KOPT-K1 (cell line): ENCODE measurements around the gene CLEC18B.
"Not testable (repeated sequence)": the region's sequence is repeated elsewhere in the genome, so short reads cannot be mapped to it uniquely, and the experiment has no call there.

Source experiments
- H3K27ac ChIP-seq: fragments of 200-600 bp; sonication (generic); 2 replicates; pipeline ENCODE4 v1.5.1; 2016; ENCODE audit warnings: antibody characterized with exemption, mild to moderate bottlenecking, low read depth, low read length; ENCODE audit not compliant: poor library complexity, severe bottlenecking
- H3K36me3 ChIP-seq: fragments of 200-600 bp; sonication (generic); 2 replicates; pipeline ENCODE4 v1.5.1; 2017; ENCODE audit warnings: antibody characterized with exemption, mild to moderate bottlenecking, low read length, moderate library complexity; ENCODE audit not compliant: insufficient read depth
- H3K9me3 ChIP-seq: fragments of 200-600 bp; sonication (generic); 2 replicates; pipeline ENCODE4 v1.5.1; 2017; ENCODE audit warnings: antibody characterized with exemption, low read length, mild to moderate bottlenecking; ENCODE audit not compliant: insufficient read depth, poor library complexity, severe bottlenecking

CLEC18B gene

GRCh38 chr16:74421482-74421785 is 156 bp upstream of the CLEC18B start:
- not testable (repeated sequence) for H3K27ac ChIP-seq, H3K36me3 ChIP-seq

GRCh38 chr16:74419811-74420210 is 1.5 kb downstream of the CLEC18B start:
- not testable (repeated sequence) for H3K36me3 ChIP-seq, H3K9me3 ChIP-seq, H3K27ac ChIP-seq

More at GRCh38 chr16:74421482-74421785, 156 bp upstream of the CLEC18B start:
- H3K9me3 ChIP-seq = not testable (repeated sequence)

GRCh38 chr16:74417897-74418296 is 3.4 kb downstream of the CLEC18B start:
- not testable (repeated sequence) for H3K27ac ChIP-seq, H3K36me3 ChIP-seq, H3K9me3 ChIP-seq

GRCh38 chr16:74413920-74414319 is 7.4 kb downstream of the CLEC18B start:
- H3K27ac ChIP-seq, H3K36me3 ChIP-seq, H3K9me3 ChIP-seq: not testable (repeated sequence)

GRCh38 chr16:74413485-74413884 is 7.8 kb downstream of the CLEC18B start:
- not testable (repeated sequence) for H3K27ac ChIP-seq, H3K9me3 ChIP-seq, H3K36me3 ChIP-seq

GRCh38 chr16:74412775-74413390 is 8.4 kb downstream of the CLEC18B start:
- H3K27ac ChIP-seq, H3K36me3 ChIP-seq, H3K9me3 ChIP-seq: not testable (repeated sequence)

- not testable (repeated sequence) for H3K36me3 ChIP-seq, H3K9me3 ChIP-seq, H3K27ac ChIP-seq
Measured at GRCh38 chr16:74412138-74412774, 9.0 kb downstream of the CLEC18B start.

- H3K27ac ChIP-seq = not testable (repeated sequence)
Measured at GRCh38 chr16:74410981-74411380, 10.3 kb downstream of the CLEC18B start.

GRCh38 chr16:74410057-74410957 is 11.0 kb downstream of the CLEC18B start:
- not testable (repeated sequence) for H3K27ac ChIP-seq, H3K36me3 ChIP-seq, H3K9me3 ChIP-seq

More at GRCh38 chr16:74410981-74411380, 10.3 kb downstream of the CLEC18B start:
- not testable (repeated sequence) for H3K9me3 ChIP-seq, H3K36me3 ChIP-seq

GRCh38 chr16:74409185-74409981 is 11.9 kb downstream of the CLEC18B start:
- not testable (repeated sequence) for H3K27ac ChIP-seq, H3K36me3 ChIP-seq, H3K9me3 ChIP-seq

GRCh38 chr16:74407362-74407705 is 13.9 kb downstream of the CLEC18B start:
- H3K9me3 ChIP-seq, H3K36me3 ChIP-seq, H3K27ac ChIP-seq: not testable (repeated sequence)

GRCh38 chr16:74406600-74407361 is 14.5 kb downstream of the CLEC18B start:
- not testable (repeated sequence) for H3K27ac ChIP-seq, H3K9me3 ChIP-seq, H3K36me3 ChIP-seq

GRCh38 chr16:74404148-74404933 is 16.9 kb downstream of the CLEC18B start:
- not testable (repeated sequence) for H3K9me3 ChIP-seq, H3K27ac ChIP-seq, H3K36me3 ChIP-seq

GRCh38 chr16:74400238-74400637 is 21.0 kb downstream of the CLEC18B start:
- H3K36me3 ChIP-seq, H3K9me3 ChIP-seq, H3K27ac ChIP-seq: not testable (repeated sequence)
